Stimulated activated CD4-positive, alpha-beta T cell treated with anti-CD3 and anti-CD28 coated beads, Interleukin-1b, Interleukin-23, amount 100 ng/mL, for 24 hours (primary cell): ENCODE results near the gene CDYL.
A peak's percentile ranks its signal among the peaks of the same experiment; 100 is the strongest.

ENCODE experiments used
- DNase-seq, 4 experiments: peaks; one replicate each; pipeline ENCODE4 v3.0.0-alpha.2; 2020; ENCODE audit warnings: low read depth in 4 of 4, low spot score in 1 of 4

CDYL gene

GRCh38 chr6:4776131-4776492 lies at the start of gene CDYL:
TSS of gene CDYL (plus strand) at chr6:4776404. CDS start at chr6:4776784, 380 bp downstream.
- DNase-seq = peak; percentile 63 to 83 (median 78)

- no peak for DNase-seq
Observed at GRCh38 chr6:4726645-4727044, 49.6 kb upstream of the CDYL start.

GRCh38 chr6:4727217-4727616 lies 49.0 kb upstream of the CDYL start:
- no peak for DNase-seq

GRCh38 chr6:4727671-4728435 lies 48.4 kb upstream of the CDYL start:
- DNase-seq = no peak

GRCh38 chr6:4728436-4728769 lies 47.8 kb upstream of the CDYL start:
- DNase-seq = no peak

- DNase-seq = no peak
Observed at GRCh38 chr6:4728926-4729325, 47.3 kb upstream of the CDYL start.

GRCh38 chr6:4731996-4732395 lies 44.2 kb upstream of the CDYL start:
- DNase-seq = no peak

GRCh38 chr6:4732691-4733315 lies 43.4 kb upstream of the CDYL start:
- DNase-seq = no peak

- DNase-seq = no peak
Observed at GRCh38 chr6:4736371-4736873, 39.8 kb upstream of the CDYL start.

GRCh38 chr6:4740032-4740431 lies 36.2 kb upstream of the CDYL start:
- DNase-seq = no peak

GRCh38 chr6:4743062-4743461 lies 33.1 kb upstream of the CDYL start:
- DNase-seq = no peak

GRCh38 chr6:4743926-4744325 lies 32.3 kb upstream of the CDYL start:
- DNase-seq = no peak

GRCh38 chr6:4747588-4747987 lies 28.6 kb upstream of the CDYL start:
- no peak for DNase-seq

GRCh38 chr6:4751823-4752464 lies 24.3 kb upstream of the CDYL start:
- no peak for DNase-seq

- no peak for DNase-seq
Observed at GRCh38 chr6:4756247-4756646, 20.0 kb upstream of the CDYL start.

- no peak for DNase-seq
Observed at GRCh38 chr6:4759997-4760396, 16.2 kb upstream of the CDYL start.

GRCh38 chr6:4760773-4761172 lies 15.4 kb upstream of the CDYL start:
- no peak for DNase-seq

- DNase-seq = no peak
Observed at GRCh38 chr6:4762294-4762693, 13.9 kb upstream of the CDYL start.

- DNase-seq = no peak
Observed at GRCh38 chr6:4763921-4764320, 12.3 kb upstream of the CDYL start.

- DNase-seq = no peak
Observed at GRCh38 chr6:4768815-4769214, 7.4 kb upstream of the CDYL start.

GRCh38 chr6:4772750-4773149 lies 3.5 kb upstream of the CDYL start:
- no peak for DNase-seq

- no peak for DNase-seq
Observed at GRCh38 chr6:4773181-4773580, 3.0 kb upstream of the CDYL start.
